HEK293T (cell line): ENCODE data around the gene WDR54.

Experiments
- CTCF ChIA-PET: fragments of 350-600 bp; formaldehyde crosslinking; extraction: SDS; loops from one replicate; lab custom pipeline; 2021; ENCODE audit warnings: antibody characterized with exemption, inconsistent platforms; lab: Yijun Ruan, JAX
- POLR2A ChIA-PET: fragments of 350-600 bp; formaldehyde crosslinking; extraction: SDS; loops from one replicate; lab custom pipeline; 2020; ENCODE audit warnings: antibody characterized with exemption, inconsistent platforms; lab: Yijun Ruan, JAX
- DNase-seq: peaks from one replicate; pipeline ENCODE4 v3.0.0; 2012; ENCODE audit warnings: mixed read lengths; ENCODE audit errors: extremely low spot score
- ARNT ChIP-seq: fragments of 450-650 bp; IDR thresholded peaks from 2 replicates; pipeline ENCODE4 v1.6.1; 2017; ENCODE audit warnings: mild to moderate bottlenecking
- BHLHE40 ChIP-seq: fragments of 450-650 bp; IDR thresholded peaks from 2 replicates; pipeline ENCODE4 v1.6.1; 2016; ENCODE audit warnings: mild to moderate bottlenecking, moderate library complexity, borderline replicate concordance
- CTBP1 ChIP-seq: fragments of 450-650 bp; IDR thresholded peaks from 2 replicates; pipeline ENCODE4 v1.6.1; 2016; ENCODE audit warnings: borderline replicate concordance
- ELF4 ChIP-seq: fragments of 450-650 bp; IDR thresholded peaks from 2 replicates; pipeline ENCODE4 v1.6.1; 2017; ENCODE audit warnings: antibody characterized with exemption
- FOXA1 ChIP-seq: fragments of 450-650 bp; IDR thresholded peaks from 2 replicates; pipeline ENCODE4 v1.6.1; 2016; ENCODE audit warnings: mild to moderate bottlenecking
- FOXK2 ChIP-seq: fragments of 450-650 bp; IDR thresholded peaks from 2 replicates; pipeline ENCODE4 v1.6.1; 2016; ENCODE audit warnings: mild to moderate bottlenecking
- FOXM1 ChIP-seq: fragments of 450-650 bp; IDR thresholded peaks from 2 replicates; pipeline ENCODE4 v1.6.1; 2017; ENCODE audit warnings: mild to moderate bottlenecking, borderline replicate concordance
- HDGF ChIP-seq: fragments of 450-650 bp; IDR thresholded peaks from 2 replicates; pipeline ENCODE4 v1.6.1; 2017; ENCODE audit warnings: antibody characterized with exemption, borderline replicate concordance
- L3MBTL2 ChIP-seq: fragments of 450-650 bp; conservative IDR thresholded peaks from 2 replicates; pipeline ENCODE4 v1.6.1; 2016; ENCODE audit warnings: mild to moderate bottlenecking
- LEF1 ChIP-seq: fragments of 450-650 bp; IDR thresholded peaks from 2 replicates; pipeline ENCODE4 v1.6.1; 2017; ENCODE audit warnings: mild to moderate bottlenecking, borderline replicate concordance
- NFRKB ChIP-seq: fragments of 450-650 bp; IDR thresholded peaks from 2 replicates; pipeline ENCODE4 v1.6.1; 2016; ENCODE audit warnings: mild to moderate bottlenecking, moderate library complexity
- PKNOX1 ChIP-seq: fragments of 450-650 bp; IDR thresholded peaks from 2 replicates; pipeline ENCODE4 v1.6.1; 2016
- SP1 ChIP-seq: fragments of 450-650 bp; IDR thresholded peaks from 2 replicates; pipeline ENCODE4 v1.6.1; 2017
- SUZ12 ChIP-seq: fragments of 450-650 bp; IDR thresholded peaks from 2 replicates; pipeline ENCODE4 v1.6.1; 2016; ENCODE audit warnings: mild to moderate bottlenecking
- TARDBP ChIP-seq: fragments of 450-650 bp; IDR thresholded peaks from 2 replicates; pipeline ENCODE4 v1.6.1; 2016
- ZNF384 ChIP-seq: fragments of 450-650 bp; IDR thresholded peaks from 2 replicates; pipeline ENCODE4 v1.6.1; 2016

The WDR54 gene

GRCh38 chr2:74450570-74451190 is 29.1 kb downstream of the WDR54 start:
- TF ChIP-seq CTBP1: no peak
- no peak for TF ChIP-seq SP1
- TF ChIP-seq FOXM1: no peak
- TF ChIP-seq HDGF: no peak
- TF ChIP-seq FOXK2: no peak
- no peak for TF ChIP-seq LEF1
- no peak for TF ChIP-seq PKNOX1
- no peak for TF ChIP-seq NFRKB
- TF ChIP-seq L3MBTL2: no peak
- no peak for TF ChIP-seq ARNT
- TF ChIP-seq SUZ12: no peak
- TF ChIP-seq BHLHE40: no peak
- TF ChIP-seq TARDBP: no peak
- TF ChIP-seq ELF4: no peak
- no peak for TF ChIP-seq ZNF384
- no peak for TF ChIP-seq FOXA1
- no peak for DNase-seq
- CTCF ChIA-PET: no interaction called here
- POLR2A ChIA-PET: interaction anchor here (1.2 kb wide), 1 partner anchor 10 kb away, joined by 8 read pairs; no protein-coding TSS in a partner anchor

DNA sequence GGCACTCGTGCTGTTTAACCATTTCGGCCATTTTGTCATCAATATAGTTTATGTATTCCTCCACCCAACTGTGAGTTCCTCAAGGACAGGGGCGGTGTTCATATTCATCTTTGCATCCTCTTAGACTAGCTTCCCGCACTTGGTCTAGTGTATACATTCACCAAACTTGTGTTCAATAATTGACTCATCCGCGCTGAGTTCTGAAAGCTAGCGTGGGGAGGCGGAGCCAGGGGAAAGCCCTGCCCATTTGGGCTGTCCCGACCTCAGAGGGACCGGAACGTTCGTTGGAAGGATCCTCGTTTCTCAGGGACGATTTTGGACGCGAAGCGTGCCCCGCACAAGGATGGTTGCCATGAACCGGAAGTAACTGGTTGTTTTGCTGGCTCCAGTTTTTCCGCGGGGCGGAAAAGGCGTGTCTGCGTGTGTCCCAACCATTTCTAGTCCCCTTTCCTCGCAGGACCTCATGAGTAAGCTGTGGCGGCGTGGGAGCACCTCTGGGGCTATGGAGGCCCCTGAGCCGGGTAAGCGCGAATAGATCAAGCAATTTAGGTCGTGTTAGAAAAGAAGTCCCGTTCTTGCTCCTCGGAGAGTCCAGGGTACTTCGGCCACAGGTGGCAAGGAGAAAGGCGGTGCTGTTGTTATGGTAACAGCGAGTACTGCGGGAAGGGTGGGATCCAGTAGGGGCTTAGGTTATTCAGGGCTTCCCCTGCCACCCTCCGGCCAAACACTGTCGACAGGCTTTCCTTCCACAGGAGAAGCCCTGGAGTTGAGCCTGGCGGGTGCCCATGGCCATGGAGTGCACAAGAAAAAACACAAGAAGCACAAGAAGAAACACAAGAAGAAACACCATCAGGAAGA is 33.4 kb downstream of the WDR54 start, which contains the start of gene INO80B:
Gene INO80B, plus strand, starts transcription at position 434 of the 858 bp plus-strand sequence. Its CDS starts 30 bp downstream, at position 464.
- ChIA-PET CTCF (interaction anchor here (1.0 kb wide), 1 partner anchor 54 kb away, joined by 3 read pairs; no protein-coding TSS in a partner anchor), POLR2A (interaction anchor here (0.8 to 8.2 kb wide), 14 partner anchors 10 to 135 kb away, joined by 3 to 81 read pairs (median 5); partner anchors contain the start of genes AUP1, C2orf81, HTRA2 and MOGS)
- peak; percentile 82 for DNase-seq
- peak; percentile 66 for TF ChIP-seq PKNOX1
- peak; percentile 88 for TF ChIP-seq CTBP1
- TF ChIP-seq ELF4: peak; percentile 88
- TF ChIP-seq TARDBP: no peak
- TF ChIP-seq NFRKB: peak; percentile 77
- no peak; the same call in 1 of the 2 replicates for TF ChIP-seq FOXM1
- TF ChIP-seq HDGF: no peak
- peak; percentile 27 for TF ChIP-seq L3MBTL2
- no peak for TF ChIP-seq LEF1

DNA sequence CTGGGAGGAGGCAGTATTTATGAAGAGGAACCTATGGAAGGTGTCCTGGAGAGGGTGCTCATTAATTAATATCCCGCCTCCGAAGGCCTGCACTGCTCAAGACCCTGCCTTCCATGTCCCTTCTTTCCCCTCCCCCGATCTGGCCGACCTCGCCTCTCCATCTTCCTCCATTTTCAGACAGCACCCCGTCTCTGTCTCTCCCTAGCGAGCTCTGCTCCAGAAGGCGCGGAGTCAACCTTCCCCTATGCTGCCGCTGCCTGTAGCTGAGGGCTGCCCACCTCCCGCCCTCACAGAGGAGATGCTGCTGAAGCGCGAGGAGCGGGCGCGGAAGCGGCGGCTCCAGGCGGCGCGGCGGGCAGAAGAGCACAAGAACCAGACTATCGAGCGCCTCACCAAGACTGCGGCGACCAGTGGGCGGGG is 35.6 kb downstream of the WDR54 start:
- ChIA-PET CTCF (no interaction called here), POLR2A (interaction anchor here (0.8 to 8.2 kb wide), 11 partner anchors 10 to 66 kb away, joined by 3 to 81 read pairs (median 9); partner anchors contain the start of genes C2orf81, CCDC142, MRPL53 and TTC31)
- TF ChIP-seq ZNF384 (no peak), ARNT (no peak), HDGF (no peak), NFRKB (no peak), LEF1 (no peak), TARDBP (no peak)
- peak; percentile 16 for DNase-seq

- CTCF ChIA-PET: interaction anchor here (1.0 kb wide), 2 partner anchors 26 to 74 kb away, joined by 3 read pairs; no protein-coding TSS in a partner anchor
- DNase-seq: peak; percentile 28
- no peak for TF ChIP-seq LEF1
- no peak for TF ChIP-seq SUZ12
- no peak for TF ChIP-seq PKNOX1
- TF ChIP-seq SP1: no peak
- TF ChIP-seq FOXA1: no peak
- no peak for TF ChIP-seq FOXK2
- no peak for TF ChIP-seq HDGF
- no peak for TF ChIP-seq NFRKB
- no peak for TF ChIP-seq L3MBTL2
- TF ChIP-seq ZNF384: no peak
- no peak for TF ChIP-seq ARNT
- TF ChIP-seq ELF4: no peak
- no peak for TF ChIP-seq FOXM1
- TF ChIP-seq CTBP1: no peak
- TF ChIP-seq BHLHE40: no peak
- TF ChIP-seq TARDBP: no peak
- POLR2A ChIA-PET: interaction anchor here (0.5 to 8.2 kb wide), 20 partner anchors 10 to 196 kb away, joined by 3 to 81 read pairs (median 6); partner anchors contain the start of genes AUP1, C2orf81, CCDC142 and HTRA2
Observed at GRCh38 chr2:74457549-74458131, 36.1 kb downstream of the WDR54 start.
